Body of pancreas (tissue), 4 donors: ENCODE data around the gene PAOX.

ENCODE experiments used
- CTCF ChIP-seq, 7 experiments: fragments of 450-650 bp in 4 of 7; fragments of 200-600 bp in 3 of 7; sonication (generic) in 3 of 7; IDR thresholded peaks; one replicate each; pipeline ENCODE4 v1.5.1; 2016 to 2019; ENCODE audit warnings: antibody characterized with exemption in 7 of 7
- POLR2A ChIP-seq, 3 donors: fragments of 450-650 bp; IDR thresholded peaks; one replicate each; pipeline ENCODE4 v1.6.1; 2016; ENCODE audit warnings: antibody characterized with exemption in 3 of 3, mild to moderate bottlenecking in 2 of 3

- TF ChIP-seq CTCF (IDR thresholded peaks at IDR 0.05) (no peak), POLR2A (IDR thresholded peaks at IDR 0.05) (no peak)
Observed at GRCh38 chr10:133419211-133419950, 40.3 kb downstream of the PAOX start.
